ENCODE data around the gene DLST. TPM values are rescaled to one million over a fixed set of nuclear protein-coding genes. Genes with fewer than 3 reads are reported as not detected.

The DLST gene
- 32.0 TPM for total RNA-seq (2013)
- polyA plus RNA-seq (10 to 100 TPM in 1 of 3 donors, 1 to 10 TPM in 2; 6.7 to 76.5 (median 7.3) TPM), polyA minus RNA-seq (31.4 and 32.9 TPM in 2 replicates), total RNA-seq (42.4 to 86.8 (median 59.9) reads per million in 11 experiments)

- Mint-ChIP-seq H3K9me3 (no peaks in the 10 kb centered on the region), H3K4me3 (peak within 1 kb of the TSS; percentile 99 to 100), H3K27me3 (ENCODE audit: low read depth in 3 of 3) (peaks cover 0 to under 1% (median 0%) of the 10 kb centered on the region in 3 donors), H3K36me3 (peaks cover 14 to 22% of the 10 kb centered on the region in 2 donors), H3K27ac (peak within 1 kb of the TSS; percentile 98 to 100 (median 99)), H3K4me1 (peaks cover 46% of the 10 kb centered on the region)
- H3K9ac ChIP-seq (ENCODE audit: insufficient read depth, low read length, poor library complexity, severe bottlenecking), result peak within 1 kb of the TSS; percentile 95
- H3K4me2 ChIP-seq (replicated peaks; ENCODE audit: extremely low read depth, low read length, poor library complexity, severe bottlenecking), result peak within 1 kb of the TSS; percentile 99
- no peaks in the 10 kb centered on the region for H3K27me3 ChIP-seq (ENCODE audit: control insufficient read depth in 2 of 2, insufficient read depth in 2 of 2, low read length in 2 of 2)
- H3K4me1 ChIP-seq (ENCODE audit: control insufficient read depth in 1 of 2, insufficient read depth in 2 of 2, low read length in 2 of 2), result peaks cover 25 to 34% of the 10 kb centered on the region in 2 donors
- H3K79me2 ChIP-seq (ENCODE audit: insufficient read depth, low read length), result peaks cover 53% of the 10 kb centered on the region
- H3K36me3 ChIP-seq (replicated peaks in 1 of 2; ENCODE audit: control insufficient read depth in 1 of 2, insufficient read depth in 2 of 2, low read length in 2 of 2), result peaks cover 12 to 26% of the 10 kb centered on the region in 2 donors
- DNase-seq, result peak; percentile 79 to 85 (median 84)
- H3K4me3 ChIP-seq (replicated peaks in 1 of 3; ENCODE audit: low read depth in 2 of 3, low read length in 3 of 3), result peak within 1 kb of the TSS; percentile 86 to 91 (median 89)
- intact Hi-C loops (cut with micrococcal nuclease), result no loop called here
- H3K9me3 ChIP-seq (replicated peaks in 1 of 2; ENCODE audit: control insufficient read depth in 1 of 2, insufficient read depth in 1 of 2, low read length in 2 of 2), result no peaks in the 10 kb centered on the region
- TF ChIP-seq, protein P1, sequence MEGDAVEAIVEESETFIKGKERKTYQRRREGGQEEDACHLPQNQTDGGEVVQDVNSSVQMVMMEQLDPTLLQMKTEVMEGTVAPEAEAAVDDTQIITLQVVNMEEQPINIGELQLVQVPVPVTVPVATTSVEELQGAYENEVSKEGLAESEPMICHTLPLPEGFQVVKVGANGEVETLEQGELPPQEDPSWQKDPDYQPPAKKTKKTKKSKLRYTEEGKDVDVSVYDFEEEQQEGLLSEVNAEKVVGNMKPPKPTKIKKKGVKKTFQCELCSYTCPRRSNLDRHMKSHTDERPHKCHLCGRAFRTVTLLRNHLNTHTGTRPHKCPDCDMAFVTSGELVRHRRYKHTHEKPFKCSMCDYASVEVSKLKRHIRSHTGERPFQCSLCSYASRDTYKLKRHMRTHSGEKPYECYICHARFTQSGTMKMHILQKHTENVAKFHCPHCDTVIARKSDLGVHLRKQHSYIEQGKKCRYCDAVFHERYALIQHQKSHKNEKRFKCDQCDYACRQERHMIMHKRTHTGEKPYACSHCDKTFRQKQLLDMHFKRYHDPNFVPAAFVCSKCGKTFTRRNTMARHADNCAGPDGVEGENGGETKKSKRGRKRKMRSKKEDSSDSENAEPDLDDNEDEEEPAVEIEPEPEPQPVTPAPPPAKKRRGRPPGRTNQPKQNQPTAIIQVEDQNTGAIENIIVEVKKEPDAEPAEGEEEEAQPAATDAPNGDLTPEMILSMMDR (IDR thresholded peaks at IDR 0.05), result no peak
- WGBS (ENCODE audit: insufficient coverage), result under 1% methylated on average over 51 of the region's 53 CpGs
- H3K27ac ChIP-seq (ENCODE audit: low read depth in 1 of 2, low read length in 2 of 2), result peak within 1 kb of the TSS; percentile 87 to 92
- peak within 1 kb of the TSS; percentile 100 for H2AFZ ChIP-seq (ENCODE audit: insufficient read depth, low read depth, low read length, poor library complexity, severe bottlenecking)
- H4K20me1 ChIP-seq (ENCODE audit: insufficient read depth, low read length), result peaks cover 43% of the 10 kb centered on the region
Observed at GRCh38 chr14:74881431-74882102, at the start of gene DLST. DLST (plus strand) TSS chr14:74881916; CDS start chr14:74881954, 38 bp downstream.

DNA sequence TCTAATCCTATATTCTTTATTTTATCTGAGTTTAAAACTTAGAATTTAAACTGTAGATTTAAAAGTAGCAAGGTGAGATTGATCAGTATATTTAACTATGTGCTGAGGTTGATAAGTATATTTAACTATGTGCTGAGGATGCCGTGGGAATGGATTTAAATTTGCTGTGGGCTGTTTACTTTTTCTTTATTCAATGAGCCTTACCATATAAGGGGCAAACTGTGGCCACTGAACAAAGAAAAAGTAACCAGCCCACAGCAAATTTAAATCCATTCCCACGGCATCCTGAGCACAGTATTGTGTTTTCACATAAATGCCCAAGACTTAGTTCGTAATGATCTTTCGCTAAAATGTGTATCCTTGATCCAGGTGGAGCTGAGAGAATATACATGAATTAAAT is 48.9 kb upstream of the DLST start:
- intact Hi-C loops (cut with micrococcal nuclease), result no loop called here
- Histone ChIP-seq H3K9me3 (replicated peaks in 1 of 2; ENCODE audit: control insufficient read depth in 1 of 2, insufficient read depth in 1 of 2, low read length in 2 of 2) (no peaks in the 10 kb centered on the region), H3K36me3 (replicated peaks in 1 of 2; ENCODE audit: control insufficient read depth in 1 of 2, insufficient read depth in 2 of 2, low read length in 2 of 2) (peaks cover 50 to 93% of the 10 kb centered on the region in 2 donors), H2AFZ (ENCODE audit: insufficient read depth, low read depth, low read length, poor library complexity, severe bottlenecking) (no peak overlapping the region), H3K4me2 (replicated peaks; ENCODE audit: extremely low read depth, low read length, poor library complexity, severe bottlenecking) (no peak overlapping the region), H3K79me2 (ENCODE audit: insufficient read depth, low read length) (no peaks in the 10 kb centered on the region), H3K27me3 (ENCODE audit: control insufficient read depth in 2 of 2, insufficient read depth in 2 of 2, low read length in 2 of 2) (no peaks in the 10 kb centered on the region), H4K20me1 (ENCODE audit: insufficient read depth, low read length) (no peaks in the 10 kb centered on the region), H3K9ac (ENCODE audit: insufficient read depth, low read length, poor library complexity, severe bottlenecking) (no peak overlapping the region), H3K27ac (ENCODE audit: low read depth in 1 of 2, low read length in 2 of 2) (no peak overlapping the region), H3K4me3 (replicated peaks in 1 of 3; ENCODE audit: low read depth in 2 of 3, low read length in 3 of 3) (no peak overlapping the region), H3K4me1 (ENCODE audit: control insufficient read depth in 1 of 2, insufficient read depth in 2 of 2, low read length in 2 of 2) (no peaks in the 10 kb centered on the region)
- H3K36me3 Mint-ChIP-seq, result peaks cover 62 to 65% of the 10 kb centered on the region in 2 donors
- WGBS (ENCODE audit: insufficient coverage), result no CpG with 5 or more reads among the region's 4 CpGs
- H3K27ac Mint-ChIP-seq, result no peak overlapping the region
- H3K27me3 Mint-ChIP-seq (ENCODE audit: low read depth in 3 of 3), result no peaks in the 10 kb centered on the region
- DNase-seq, result no peak
- TF ChIP-seq, protein P1 (IDR thresholded peaks at IDR 0.05), result no peak
- no peaks in the 10 kb centered on the region for H3K9me3 Mint-ChIP-seq
- H3K4me1 Mint-ChIP-seq, result peaks cover 12% of the 10 kb centered on the region
- H3K4me3 Mint-ChIP-seq, result no peak overlapping the region
